ENCODE measurements around the gene MYG1.

Gene MYG1

GRCh38 chr12:53353257-53353655, 53.8 kb downstream of the MYG1 start:
- H3K27ac Mint-ChIP-seq (ENCODE audit: low read depth): no peak overlapping the region
- peaks cover 8% of the 10 kb centered on the region for H3K4me1 Mint-ChIP-seq
- no peaks in the 10 kb centered on the region for H3K9me3 Mint-ChIP-seq
- no peak overlapping the region for H3K4me3 Mint-ChIP-seq
- H3K36me3 Mint-ChIP-seq (ENCODE audit: insufficient read depth): no peaks in the 10 kb centered on the region
- no peak for ATAC-seq (replicated peaks; ENCODE audit: extremely low read depth, poor library complexity, severe bottlenecking)
- H3K27me3 Mint-ChIP-seq: no peaks in the 10 kb centered on the region
- no peak for DNase-seq (ENCODE audit: low spot score in 2 of 2)

- Mint-ChIP-seq H3K4me3 (no peak overlapping the region), H3K27me3 (no peaks in the 10 kb centered on the region), H3K9me3 (no peaks in the 10 kb centered on the region), H3K4me1 (peaks cover 8% of the 10 kb centered on the region), H3K36me3 (ENCODE audit: insufficient read depth) (peaks cover 1% of the 10 kb centered on the region), H3K27ac (ENCODE audit: low read depth) (peak overlapping the region; percentile 41)
- DNase-seq (ENCODE audit: low spot score in 2 of 2) (no peak), ATAC-seq (replicated peaks; ENCODE audit: extremely low read depth, poor library complexity, severe bottlenecking) (no peak)
These were observed 55.6 kb downstream of the MYG1 start for GRCh38 chr12:53355121-53355520.
